Tibial nerve (tissue), 4 donors: ENCODE measurements around the gene LSM12.
"Not testable (repeated sequence)": the region's sequence is repeated elsewhere in the genome, so short reads cannot be mapped to it uniquely, and the experiment has no call there.

Experiments used
- EP300 ChIP-seq, 2 donors: sonication (generic); formaldehyde crosslinking; IDR thresholded peaks; one replicate each; pipeline ENCODE4 v1.6.1; 2017; ENCODE audit warnings: antibody characterized with exemption in 2 of 2, mild to moderate bottlenecking in 1 of 2
- POLR2A ChIP-seq, 2 donors: fragments of 450-650 bp; IDR thresholded peaks; one replicate each; pipeline ENCODE4 v1.6.1; 2017; ENCODE audit warnings: antibody characterized with exemption in 2 of 2, mild to moderate bottlenecking in 2 of 2, moderate library complexity in 2 of 2
- TF ChIP-seq, protein P1 (sequence below), 5 experiments: fragments of 200-600 bp in 3 of 5; fragments of 450-650 bp in 2 of 5; sonication (generic) in 3 of 5; IDR thresholded peaks; one replicate each; pipeline ENCODE4 v1.5.1; 2016 to 2019; ENCODE audit warnings: antibody characterized with exemption in 5 of 5, mild to moderate bottlenecking in 3 of 5, moderate library complexity in 2 of 5

DNA sequence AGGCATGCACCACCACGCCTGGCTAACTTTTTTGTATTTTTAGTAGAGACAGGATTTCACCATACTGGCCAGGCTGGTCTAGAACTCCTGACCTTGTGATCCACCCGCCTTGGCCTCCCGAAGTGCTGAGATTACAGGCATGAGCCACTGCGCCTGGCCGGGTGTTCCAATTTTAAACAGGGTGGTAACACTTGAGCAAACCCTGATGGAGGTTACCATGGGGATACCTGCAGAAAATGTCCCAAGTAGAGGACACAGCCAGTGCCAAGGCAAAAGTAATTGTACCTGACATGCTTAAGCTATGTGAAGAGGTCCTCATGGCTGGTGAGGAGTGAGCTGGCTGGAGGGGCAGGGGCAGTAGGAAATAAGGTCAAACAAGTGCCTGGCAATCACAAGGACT lies 69.3 kb downstream of the LSM12 start:
- TF ChIP-seq, protein P1, sequence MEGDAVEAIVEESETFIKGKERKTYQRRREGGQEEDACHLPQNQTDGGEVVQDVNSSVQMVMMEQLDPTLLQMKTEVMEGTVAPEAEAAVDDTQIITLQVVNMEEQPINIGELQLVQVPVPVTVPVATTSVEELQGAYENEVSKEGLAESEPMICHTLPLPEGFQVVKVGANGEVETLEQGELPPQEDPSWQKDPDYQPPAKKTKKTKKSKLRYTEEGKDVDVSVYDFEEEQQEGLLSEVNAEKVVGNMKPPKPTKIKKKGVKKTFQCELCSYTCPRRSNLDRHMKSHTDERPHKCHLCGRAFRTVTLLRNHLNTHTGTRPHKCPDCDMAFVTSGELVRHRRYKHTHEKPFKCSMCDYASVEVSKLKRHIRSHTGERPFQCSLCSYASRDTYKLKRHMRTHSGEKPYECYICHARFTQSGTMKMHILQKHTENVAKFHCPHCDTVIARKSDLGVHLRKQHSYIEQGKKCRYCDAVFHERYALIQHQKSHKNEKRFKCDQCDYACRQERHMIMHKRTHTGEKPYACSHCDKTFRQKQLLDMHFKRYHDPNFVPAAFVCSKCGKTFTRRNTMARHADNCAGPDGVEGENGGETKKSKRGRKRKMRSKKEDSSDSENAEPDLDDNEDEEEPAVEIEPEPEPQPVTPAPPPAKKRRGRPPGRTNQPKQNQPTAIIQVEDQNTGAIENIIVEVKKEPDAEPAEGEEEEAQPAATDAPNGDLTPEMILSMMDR (IDR thresholded peaks at IDR 0.05): not testable (repeated sequence)
- not testable (repeated sequence) for TF ChIP-seq POLR2A, EP300 (IDR thresholded peaks at IDR 0.05)
